A673 (cell line): ENCODE data around the gene OSBPL1A. TPM values are rescaled to one million over a fixed set of nuclear protein-coding genes. Genes with fewer than 3 reads are reported as not detected.

Experiments
- BruUV-seq: library from RNA; stranded (reverse); fragments of 400-500 nt; replicated peaks from 2 replicates; lab custom pipeline; 2021; lab: Mats Ljungman, UMichigan
- CTCF ChIA-PET: fragments of 300-600 bp; sonication (Branson Sonifier 250); formaldehyde crosslinking; loops from one replicate; lab custom pipeline; 2022; ENCODE audit warnings: antibody characterized with exemption; lab: Charles Lee
- POLR2A ChIA-PET: fragments of 300-600 bp; sonication (Branson Sonifier 250); formaldehyde crosslinking; loops from one replicate; lab custom pipeline; 2022; ENCODE audit warnings: antibody characterized with exemption; ENCODE audit not compliant: low non-redundant PET; lab: Charles Lee
- DNase-seq: peaks from one replicate; pipeline ENCODE4 v3.0.0-alpha.2; 2015; ENCODE audit warnings: low spot score
- H3K27ac ChIP-seq: fragments of 200-600 bp; sonication (generic); 2 replicates; pipeline ENCODE4 v1.5.1; 2016; ENCODE audit warnings: mixed run types, low read depth, mild to moderate bottlenecking, mixed read lengths, antibody characterized with exemption, low read length; ENCODE audit not compliant: poor library complexity, severe bottlenecking
- H3K27me3 ChIP-seq: fragments of 200-600 bp; sonication (generic); replicated peaks from 2 replicates; pipeline ENCODE4 v1.6.1; 2017; ENCODE audit warnings: mixed run types, low read depth, mild to moderate bottlenecking, mixed read lengths, antibody characterized with exemption, low read length; ENCODE audit not compliant: insufficient read depth, poor library complexity
- H3K36me3 ChIP-seq: fragments of 200-600 bp; sonication (generic); 2 replicates; pipeline ENCODE4 v1.6.1; 2016; ENCODE audit warnings: mixed run types, mild to moderate bottlenecking, mixed read lengths, antibody characterized with exemption, low read length; ENCODE audit not compliant: insufficient read depth, poor library complexity, severe bottlenecking
- H3K4me1 ChIP-seq: fragments of 200-600 bp; sonication (generic); 2 replicates; pipeline ENCODE4 v1.6.1; 2017; ENCODE audit warnings: mixed run types, mild to moderate bottlenecking, mixed read lengths, antibody characterized with exemption, low read length; ENCODE audit not compliant: insufficient read depth, poor library complexity, severe bottlenecking
- H3K4me3 ChIP-seq: fragments of 200-600 bp; sonication (generic); 2 replicates; pipeline ENCODE4 v1.5.1; 2016; ENCODE audit warnings: low read depth, mixed run types, mild to moderate bottlenecking, mixed read lengths, low read length; ENCODE audit not compliant: poor library complexity, severe bottlenecking
- H3K9me3 ChIP-seq: fragments of 200-600 bp; sonication (generic); 2 replicates; pipeline ENCODE4 v1.6.1; 2016; ENCODE audit warnings: mixed run types, low read depth, mild to moderate bottlenecking, mixed read lengths, antibody characterized with exemption, low read length; ENCODE audit not compliant: poor library complexity, severe bottlenecking
- CTCF ChIP-seq: fragments of 300-800, 200-600 bp; sonication (generic); conservative IDR thresholded peaks from 2 replicates; pipeline ENCODE4 v1.5.1; 2017; ENCODE audit warnings: low read depth, mild to moderate bottlenecking, antibody characterized with exemption, low read length, moderate library complexity, mixed read lengths
- EZH2 ChIP-seq: fragments of 200-600 bp; sonication (generic); IDR thresholded peaks from 2 replicates; pipeline ENCODE4 v1.6.1; 2017; ENCODE audit warnings: borderline replicate concordance, low read depth, mild to moderate bottlenecking, mixed read lengths, antibody characterized with exemption, low read length; ENCODE audit not compliant: poor library complexity, severe bottlenecking
- intact Hi-C: fragments of 100-400 bp; cut with micrococcal nuclease; formaldehyde crosslinking; loops from one replicate; pipeline ENCODE4 v1.10.0; 2022; ENCODE audit not compliant: unreplicated experiment
- total RNA-seq: library from RNA; stranded (reverse); gene quantifications from 2 replicates; pipeline ENCODE4 v1.2.3, GENCODE V29; 2021

OSBPL1A gene
- total RNA-seq, 1 experiment from 2014 or later = 26.1 TPM

- ChIA-PET CTCF (no interaction called here), POLR2A (no interaction called here)
- TF ChIP-seq CTCF (peak; percentile 38; the same call in 1 of the 2 replicates), EZH2 (no peak)
- intact Hi-C loops = no loop called here
- Histone ChIP-seq H3K27ac (no peak overlapping the region), H3K36me3 (no peaks in the 10 kb centered on the region), H3K4me1 (no peaks in the 10 kb centered on the region), H3K4me3 (no peak overlapping the region), H3K27me3 (no peaks in the 10 kb centered on the region), H3K9me3 (no peaks in the 10 kb centered on the region)
- DNase-seq = no peak
- BruUV-seq = no TSS peak
Measured at GRCh38 chr18:24413148-24413547, 15.5 kb upstream of the OSBPL1A start.

GRCh38 chr18:24408496-24408895 is 10.9 kb upstream of the OSBPL1A start:
- H3K27me3 ChIP-seq = no peaks in the 10 kb centered on the region
- H3K27ac ChIP-seq = no peak overlapping the region
- CTCF ChIA-PET = no interaction called here
- H3K36me3 ChIP-seq = no peaks in the 10 kb centered on the region
- no peaks in the 10 kb centered on the region for H3K9me3 ChIP-seq
- no peak for DNase-seq
- no peak overlapping the region for H3K4me3 ChIP-seq
- intact Hi-C loops = no loop called here
- H3K4me1 ChIP-seq = no peaks in the 10 kb centered on the region
- TF ChIP-seq CTCF = no peak
- no peak for TF ChIP-seq EZH2
- POLR2A ChIA-PET = no interaction called here
- BruUV-seq = no TSS peak

GRCh38 chr18:24404591-24404990 is 7.0 kb upstream of the OSBPL1A start:
- no peak overlapping the region for H3K4me3 ChIP-seq
- BruUV-seq = no TSS peak
- no peaks in the 10 kb centered on the region for H3K4me1 ChIP-seq
- no peak for TF ChIP-seq EZH2
- TF ChIP-seq CTCF = no peak
- H3K27ac ChIP-seq = no peak overlapping the region
- no peaks in the 10 kb centered on the region for H3K36me3 ChIP-seq
- POLR2A ChIA-PET = no interaction called here
- H3K27me3 ChIP-seq = no peaks in the 10 kb centered on the region
- no peaks in the 10 kb centered on the region for H3K9me3 ChIP-seq
- CTCF ChIA-PET = no interaction called here
- intact Hi-C loops = no loop called here
- DNase-seq = no peak
